HEK293T (cell line): ENCODE data around the gene SLIT2.

Experiments
- CTCF ChIA-PET: fragments of 350-600 bp; formaldehyde crosslinking; extraction: SDS; loops from one replicate; lab custom pipeline; 2021; ENCODE audit warnings: antibody characterized with exemption, inconsistent platforms; lab: Yijun Ruan, JAX
- POLR2A ChIA-PET: fragments of 350-600 bp; formaldehyde crosslinking; extraction: SDS; loops from one replicate; lab custom pipeline; 2020; ENCODE audit warnings: antibody characterized with exemption, inconsistent platforms; lab: Yijun Ruan, JAX
- DNase-seq: peaks from one replicate; pipeline ENCODE4 v3.0.0; 2012; ENCODE audit warnings: mixed read lengths; ENCODE audit errors: extremely low spot score
- ARNT ChIP-seq: fragments of 450-650 bp; IDR thresholded peaks from 2 replicates; pipeline ENCODE4 v1.6.1; 2017; ENCODE audit warnings: mild to moderate bottlenecking
- BHLHE40 ChIP-seq: fragments of 450-650 bp; IDR thresholded peaks from 2 replicates; pipeline ENCODE4 v1.6.1; 2016; ENCODE audit warnings: mild to moderate bottlenecking, moderate library complexity, borderline replicate concordance
- CTBP1 ChIP-seq: fragments of 450-650 bp; IDR thresholded peaks from 2 replicates; pipeline ENCODE4 v1.6.1; 2016; ENCODE audit warnings: borderline replicate concordance
- ELF4 ChIP-seq: fragments of 450-650 bp; IDR thresholded peaks from 2 replicates; pipeline ENCODE4 v1.6.1; 2017; ENCODE audit warnings: antibody characterized with exemption
- FOXA1 ChIP-seq: fragments of 450-650 bp; IDR thresholded peaks from 2 replicates; pipeline ENCODE4 v1.6.1; 2016; ENCODE audit warnings: mild to moderate bottlenecking
- FOXK2 ChIP-seq: fragments of 450-650 bp; IDR thresholded peaks from 2 replicates; pipeline ENCODE4 v1.6.1; 2016; ENCODE audit warnings: mild to moderate bottlenecking
- FOXM1 ChIP-seq: fragments of 450-650 bp; IDR thresholded peaks from 2 replicates; pipeline ENCODE4 v1.6.1; 2017; ENCODE audit warnings: mild to moderate bottlenecking, borderline replicate concordance
- HDGF ChIP-seq: fragments of 450-650 bp; IDR thresholded peaks from 2 replicates; pipeline ENCODE4 v1.6.1; 2017; ENCODE audit warnings: antibody characterized with exemption, borderline replicate concordance
- L3MBTL2 ChIP-seq: fragments of 450-650 bp; conservative IDR thresholded peaks from 2 replicates; pipeline ENCODE4 v1.6.1; 2016; ENCODE audit warnings: mild to moderate bottlenecking
- LEF1 ChIP-seq: fragments of 450-650 bp; IDR thresholded peaks from 2 replicates; pipeline ENCODE4 v1.6.1; 2017; ENCODE audit warnings: mild to moderate bottlenecking, borderline replicate concordance
- NFRKB ChIP-seq: fragments of 450-650 bp; IDR thresholded peaks from 2 replicates; pipeline ENCODE4 v1.6.1; 2016; ENCODE audit warnings: mild to moderate bottlenecking, moderate library complexity
- SP1 ChIP-seq: fragments of 450-650 bp; IDR thresholded peaks from 2 replicates; pipeline ENCODE4 v1.6.1; 2017
- SUZ12 ChIP-seq: fragments of 450-650 bp; IDR thresholded peaks from 2 replicates; pipeline ENCODE4 v1.6.1; 2016; ENCODE audit warnings: mild to moderate bottlenecking
- TARDBP ChIP-seq: fragments of 450-650 bp; IDR thresholded peaks from 2 replicates; pipeline ENCODE4 v1.6.1; 2016
- ZNF384 ChIP-seq: fragments of 450-650 bp; IDR thresholded peaks from 2 replicates; pipeline ENCODE4 v1.6.1; 2016
- TF ChIP-seq, protein P1 (sequence below): fragments of 450-650 bp; IDR thresholded peaks from 2 replicates; pipeline ENCODE4 v1.6.1; 2016

SLIT2 gene

DNA sequence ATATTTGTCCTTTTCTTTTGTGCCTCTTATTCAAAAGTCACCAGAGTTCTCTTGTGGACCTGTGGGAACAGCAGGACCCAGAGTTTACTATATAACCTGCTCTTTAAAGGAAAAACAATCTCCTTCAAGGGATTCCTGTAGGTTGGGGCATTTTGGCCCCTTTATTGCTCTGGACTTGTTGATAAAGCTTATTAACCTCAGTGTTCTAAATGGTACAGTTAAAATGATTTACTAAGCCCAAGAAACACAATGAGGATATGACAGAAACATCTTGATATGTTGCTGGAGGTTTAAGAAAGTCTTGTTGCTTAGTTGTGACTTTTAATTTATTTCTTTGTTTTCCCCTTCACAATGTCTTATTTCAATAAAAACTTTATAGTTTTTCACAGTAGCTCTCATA lies 46.8 kb downstream of the SLIT2 start:
- no peak for DNase-seq
- ChIA-PET CTCF (interaction anchor here (0.6 to 1.2 kb wide), 2 partner anchors 16 to 145 kb away, joined by 4 to 8 read pairs; no protein-coding TSS in a partner anchor), POLR2A (interaction anchor here (1.2 kb wide), 1 partner anchor 46 kb away, joined by 4 read pairs; the partner anchor contains the start of gene SLIT2)
- no peak for TF ChIP-seq L3MBTL2
- TF ChIP-seq, protein P1, sequence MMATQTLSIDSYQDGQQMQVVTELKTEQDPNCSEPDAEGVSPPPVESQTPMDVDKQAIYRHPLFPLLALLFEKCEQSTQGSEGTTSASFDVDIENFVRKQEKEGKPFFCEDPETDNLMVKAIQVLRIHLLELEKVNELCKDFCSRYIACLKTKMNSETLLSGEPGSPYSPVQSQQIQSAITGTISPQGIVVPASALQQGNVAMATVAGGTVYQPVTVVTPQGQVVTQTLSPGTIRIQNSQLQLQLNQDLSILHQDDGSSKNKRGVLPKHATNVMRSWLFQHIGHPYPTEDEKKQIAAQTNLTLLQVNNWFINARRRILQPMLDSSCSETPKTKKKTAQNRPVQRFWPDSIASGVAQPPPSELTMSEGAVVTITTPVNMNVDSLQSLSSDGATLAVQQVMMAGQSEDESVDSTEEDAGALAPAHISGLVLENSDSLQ, result peak; percentile 63

DNA sequence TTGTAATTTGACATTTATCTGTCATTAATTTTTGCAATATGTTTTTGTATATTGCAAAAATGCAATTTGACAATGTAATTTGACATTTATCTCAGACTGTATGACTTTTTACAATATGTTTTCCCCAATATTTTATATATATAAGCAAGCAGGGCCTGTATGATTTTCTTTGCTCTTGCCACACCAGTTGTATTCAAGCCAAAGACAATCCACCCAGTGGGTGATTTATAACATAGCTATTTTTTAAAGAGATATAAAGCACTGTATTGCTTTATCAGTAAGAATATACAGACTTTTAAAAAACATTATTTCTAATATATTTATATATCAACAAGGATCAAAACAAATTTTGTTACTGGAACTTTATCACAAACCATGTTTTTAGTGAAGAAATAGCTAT lies 47.3 kb downstream of the SLIT2 start:
- TF ChIP-seq FOXA1 (no peak), HDGF (no peak), L3MBTL2 (no peak), LEF1 (no peak), SUZ12 (no peak), TARDBP (no peak), FOXM1 (no peak), ELF4 (no peak), ARNT (no peak), BHLHE40 (no peak), FOXK2 (no peak), ZNF384 (no peak), NFRKB (no peak), SP1 (no peak), CTBP1 (no peak)
- TF ChIP-seq, protein P1, result no peak
- CTCF ChIA-PET, result interaction anchor here (0.6 to 1.2 kb wide), 2 partner anchors 16 to 144 kb away, joined by 4 to 8 read pairs; no protein-coding TSS in a partner anchor
- DNase-seq, result no peak
- POLR2A ChIA-PET, result interaction anchor here (1.2 kb wide), 1 partner anchor 46 kb away, joined by 4 read pairs; the partner anchor contains the start of gene SLIT2

DNA sequence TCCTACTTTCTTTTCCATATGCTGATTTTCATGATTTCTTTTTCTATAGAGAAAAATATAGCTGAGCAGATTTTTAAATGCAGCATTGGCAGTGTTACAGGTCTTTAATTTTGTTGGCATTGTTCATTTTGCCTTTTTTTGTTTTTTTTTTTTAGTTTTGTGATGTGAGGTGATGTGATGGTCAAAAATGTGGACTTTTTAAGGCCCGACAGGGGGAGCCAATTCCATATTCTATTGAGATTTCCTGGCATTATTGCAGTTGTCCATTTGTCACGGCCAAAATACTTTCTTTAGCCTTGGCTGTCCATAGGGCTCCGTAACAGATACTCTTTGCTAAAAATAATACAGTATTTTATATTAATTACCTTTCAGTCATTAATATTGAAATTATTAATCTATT lies 47.8 kb downstream of the SLIT2 start:
- ChIA-PET POLR2A (interaction anchor here (1.2 kb wide), 1 partner anchor 47 kb away, joined by 4 read pairs; the partner anchor contains the start of gene SLIT2), CTCF (no interaction called here)
- DNase-seq, result no peak

DNA sequence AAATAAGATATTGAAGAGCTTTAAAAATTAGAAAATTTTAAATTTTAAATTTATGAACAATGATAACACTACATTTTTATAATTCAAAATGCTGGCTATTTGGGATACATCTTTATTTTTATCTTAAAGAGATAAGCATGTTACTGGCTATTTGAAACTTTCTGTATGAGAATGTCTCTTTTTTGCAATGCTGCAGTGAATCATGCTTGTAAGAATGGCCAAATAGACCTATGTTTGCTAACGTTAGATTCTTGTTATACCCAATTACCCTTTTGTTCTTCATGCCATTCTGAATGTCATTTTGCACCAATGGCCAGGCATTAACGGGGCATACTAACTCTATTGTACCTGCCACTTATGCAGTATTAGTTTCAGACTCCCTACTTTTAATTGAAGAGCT lies 49.5 kb downstream of the SLIT2 start:
- no peak for TF ChIP-seq FOXM1
- no peak for TF ChIP-seq ELF4
- no peak for TF ChIP-seq TARDBP
- TF ChIP-seq L3MBTL2, result no peak
- TF ChIP-seq SUZ12, result no peak
- TF ChIP-seq, protein P1, result no peak
- no peak for TF ChIP-seq LEF1
- no peak for TF ChIP-seq ZNF384
- TF ChIP-seq CTBP1, result no peak
- TF ChIP-seq FOXA1, result no peak
- TF ChIP-seq SP1, result no peak
- DNase-seq, result no peak
- CTCF ChIA-PET, result no interaction called here
- POLR2A ChIA-PET, result no interaction called here

More for the DNA sequence above, 47.8 kb downstream of the SLIT2 start:
- no peak for TF ChIP-seq SUZ12
- TF ChIP-seq ELF4, result no peak
- no peak for TF ChIP-seq FOXA1
- TF ChIP-seq ZNF384, result peak; percentile 72
- TF ChIP-seq HDGF, result no peak
- no peak for TF ChIP-seq SP1
- no peak for TF ChIP-seq CTBP1
- TF ChIP-seq BHLHE40, result no peak
